HuH-7 (cell line): ENCODE data around the gene GKN1.

Experiments
- DNase-seq: peaks from one replicate; pipeline ENCODE4 v3.0.0; 2011; ENCODE audit warnings: low spot score

The GKN1 gene

GRCh38 chr2:68961380-68961779 is 13.1 kb upstream of the GKN1 start:
- no peak for DNase-seq

GRCh38 chr2:68964282-68964681 is 10.2 kb upstream of the GKN1 start:
- DNase-seq: no peak

GRCh38 chr2:68968221-68968620 is 6.2 kb upstream of the GKN1 start:
- DNase-seq: no peak

GRCh38 chr2:68969736-68970490 is 4.5 kb upstream of the GKN1 start:
- DNase-seq: no peak

GRCh38 chr2:68970566-68971265 is 3.7 kb upstream of the GKN1 start:
- DNase-seq: no peak

- no peak for DNase-seq
Measured at GRCh38 chr2:68971591-68972231, 2.7 kb upstream of the GKN1 start.

GRCh38 chr2:68974946-68975665 is 670 bp downstream of the GKN1 start:
- DNase-seq: no peak

- DNase-seq: no peak
Measured at GRCh38 chr2:68975844-68976243, 1.4 kb downstream of the GKN1 start.

GRCh38 chr2:68977453-68977852 is 3.0 kb downstream of the GKN1 start:
- DNase-seq: no peak

GRCh38 chr2:68978098-68978497 is 3.7 kb downstream of the GKN1 start:
- DNase-seq: no peak

GRCh38 chr2:68980956-68981355 is 6.5 kb downstream of the GKN1 start:
- DNase-seq: no peak

- DNase-seq: no peak
Measured at GRCh38 chr2:68987021-68987503, 12.6 kb downstream of the GKN1 start.

GRCh38 chr2:68989035-68989434 is 14.6 kb downstream of the GKN1 start:
- DNase-seq: no peak

- no peak for DNase-seq
Measured at GRCh38 chr2:68992341-68992740, 17.9 kb downstream of the GKN1 start.

GRCh38 chr2:68992933-68993332 is 18.5 kb downstream of the GKN1 start:
- no peak for DNase-seq

- no peak for DNase-seq
Measured at GRCh38 chr2:68993660-68994059, 19.2 kb downstream of the GKN1 start.

GRCh38 chr2:68994864-68995263 is 20.4 kb downstream of the GKN1 start:
- DNase-seq: no peak

- no peak for DNase-seq
Measured at GRCh38 chr2:68995916-68996315, 21.5 kb downstream of the GKN1 start.

GRCh38 chr2:68997401-68997800 is 23.0 kb downstream of the GKN1 start:
- no peak for DNase-seq

GRCh38 chr2:69001879-69002278 is 27.4 kb downstream of the GKN1 start:
- no peak for DNase-seq

GRCh38 chr2:69003731-69004130 is 29.3 kb downstream of the GKN1 start:
- DNase-seq: no peak

- no peak for DNase-seq
Measured at GRCh38 chr2:69007169-69007568, 32.7 kb downstream of the GKN1 start.
